CD4-positive, alpha-beta T cell treated with Interleukin-6 for 4 hours (primary cell): ENCODE results near the gene PRSS38.
"Not testable (repeated sequence)": the region's sequence is repeated elsewhere in the genome, so short reads cannot be mapped to it uniquely, and the experiment has no call there.

Experiments
- DNase-seq: peaks from one replicate; pipeline ENCODE4 v3.0.0-alpha.2; 2020; ENCODE audit warnings: mixed read lengths

Gene PRSS38

GRCh38 chr1:227846265-227846858 lies 30.9 kb downstream of the PRSS38 start:
- DNase-seq: no peak

- not testable (repeated sequence) for DNase-seq
These were observed 31.6 kb downstream of the PRSS38 start for GRCh38 chr1:227847046-227847445.

GRCh38 chr1:227848430-227848932 lies 33.0 kb downstream of the PRSS38 start:
- DNase-seq: no peak

DNA sequence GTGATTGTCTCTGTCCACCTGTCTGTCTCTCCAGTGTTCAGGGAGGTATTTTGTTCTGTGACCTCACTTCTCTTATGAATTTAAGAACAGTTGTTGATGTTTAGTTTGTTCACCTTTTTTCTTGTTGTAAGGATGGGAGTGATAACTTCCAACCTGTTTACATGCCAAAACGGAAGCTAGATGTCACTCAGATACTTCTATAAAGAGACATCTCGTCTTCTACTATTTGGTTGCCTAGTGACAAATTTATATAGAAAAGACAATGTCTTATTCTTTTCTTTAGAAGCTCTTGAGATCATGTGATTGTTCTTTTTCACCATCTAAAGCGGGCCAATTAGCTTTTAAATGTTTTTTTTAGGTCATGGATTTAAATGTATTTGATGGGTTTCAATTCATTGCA lies 33.8 kb downstream of the PRSS38 start:
- no peak for DNase-seq

DNA sequence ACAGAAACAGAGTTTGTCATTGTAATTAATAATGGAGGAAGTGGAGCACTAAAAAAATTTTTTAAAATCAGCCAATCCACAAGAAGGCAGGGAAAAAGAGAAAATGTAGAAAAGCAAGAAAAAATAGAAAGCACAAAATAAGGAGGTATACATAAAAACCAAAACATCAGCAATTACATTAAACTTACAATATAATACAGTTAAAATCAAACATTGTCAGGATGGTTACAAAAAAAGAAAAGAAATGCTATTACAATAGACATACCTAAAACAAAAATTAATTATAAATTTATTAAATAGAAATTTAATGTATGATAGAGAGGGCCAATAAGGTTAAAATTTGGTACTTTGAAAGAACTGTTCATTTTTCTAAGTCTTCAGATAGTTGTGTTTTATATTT lies 38.7 kb downstream of the PRSS38 start:
- DNase-seq: no peak

DNA sequence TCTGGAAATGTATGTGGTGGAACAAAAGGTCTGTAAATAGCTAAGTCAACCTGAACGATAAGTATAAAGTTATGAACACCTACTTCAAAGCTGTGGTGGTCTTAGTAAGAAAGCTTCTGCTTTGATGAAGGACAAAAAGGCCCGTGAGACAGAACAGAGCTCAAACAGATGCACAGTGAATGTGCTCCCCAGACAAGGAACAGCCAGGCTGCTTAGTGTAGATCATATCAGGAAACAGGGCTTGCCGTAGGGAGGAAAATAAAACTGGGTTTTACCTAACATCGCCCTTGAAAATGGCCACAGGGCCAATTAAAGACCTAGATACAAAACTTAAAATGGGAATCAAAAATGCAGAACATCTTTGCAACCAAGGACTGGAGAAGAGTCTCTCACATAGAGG lies 40.2 kb downstream of the PRSS38 start:
- no peak for DNase-seq

DNA sequence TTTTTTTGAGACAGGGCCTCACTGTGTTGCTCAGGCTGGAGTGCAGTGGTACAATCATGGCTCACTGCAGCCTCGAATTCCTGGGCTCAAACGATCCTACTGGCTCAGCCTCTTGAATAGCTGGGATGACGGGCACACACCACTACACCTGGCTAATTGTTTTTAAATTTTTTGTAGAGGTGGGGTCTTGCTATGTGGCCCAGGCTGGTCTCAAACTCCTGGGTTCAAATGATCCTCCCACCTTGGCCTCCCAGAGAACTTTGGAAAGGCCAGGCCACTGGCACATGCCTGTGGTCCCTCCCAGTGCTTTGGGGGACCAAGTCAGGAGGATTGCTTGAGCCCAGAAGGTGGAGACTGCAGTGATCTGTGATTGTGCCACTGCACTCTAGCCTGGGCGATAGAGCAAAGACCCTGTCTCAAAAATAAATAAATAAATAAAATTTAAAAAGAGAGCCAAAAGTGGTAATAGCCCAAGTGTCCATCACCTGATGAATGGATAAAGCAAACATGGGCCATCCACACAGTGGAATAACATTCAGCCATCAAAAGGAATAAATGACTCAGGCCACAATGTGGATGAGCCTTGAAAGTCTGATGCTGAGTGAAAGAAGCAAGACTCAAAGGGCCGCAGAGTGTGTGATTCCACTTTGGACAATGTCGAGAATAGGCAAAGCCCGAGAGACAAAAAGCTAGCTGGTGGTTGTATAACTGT lies 40.8 kb downstream of the PRSS38 start:
- no peak for DNase-seq

DNA sequence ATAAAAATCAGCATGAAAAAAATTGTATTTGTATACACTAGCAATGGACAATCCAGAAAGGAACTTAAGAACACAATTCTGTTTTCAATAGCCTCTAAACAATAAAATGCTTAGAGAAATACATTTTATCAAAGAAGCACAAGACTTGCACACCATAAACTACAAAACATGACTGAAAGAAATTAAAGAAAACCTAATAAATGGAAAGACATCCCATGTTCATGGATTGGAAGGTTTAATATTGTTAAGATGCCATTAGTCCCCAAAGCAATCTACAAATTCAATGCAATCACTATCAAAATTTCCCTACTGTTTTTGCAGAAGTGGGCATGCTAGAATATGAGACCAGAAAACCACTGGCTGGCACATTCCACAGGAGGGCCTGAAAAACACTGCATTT lies 49.4 kb downstream of the PRSS38 start:
- DNase-seq: no peak

DNA sequence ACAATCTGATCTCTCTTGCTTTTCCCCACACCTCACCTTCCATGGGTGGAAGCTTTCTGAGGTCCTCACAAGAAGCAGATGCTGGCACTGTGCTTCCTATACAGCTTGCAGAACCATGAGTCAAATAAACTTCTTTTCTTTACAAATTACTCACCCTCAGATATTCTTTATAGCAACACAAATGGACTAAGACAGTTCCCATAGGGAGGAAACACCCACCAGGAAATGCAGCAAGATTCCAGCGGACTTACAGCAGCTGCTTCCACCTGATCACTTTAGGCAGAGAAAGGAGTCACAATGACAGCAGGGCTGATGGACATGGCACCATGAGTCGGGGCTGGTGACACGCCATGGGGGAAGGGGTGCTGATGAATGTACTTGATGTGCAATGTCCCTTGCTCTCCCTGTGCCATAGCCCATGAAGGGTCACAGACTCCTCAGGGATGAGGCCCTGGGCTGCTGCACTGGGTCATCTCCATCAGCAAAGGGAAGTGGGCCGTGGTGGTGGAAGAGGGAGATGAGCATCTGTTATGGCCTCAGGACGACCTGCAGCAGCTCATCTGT lies 53.9 kb downstream of the PRSS38 start:
- no peak for DNase-seq

- peak; percentile 49 for DNase-seq
These were observed 54.4 kb downstream of the PRSS38 start for GRCh38 chr1:227869851-227870305.

- DNase-seq: no peak
These were observed 54.9 kb downstream of the PRSS38 start for GRCh38 chr1:227870366-227870765.

GRCh38 chr1:227871892-227872291 lies 56.4 kb downstream of the PRSS38 start:
- not testable (repeated sequence) for DNase-seq

- DNase-seq: not testable (repeated sequence)
These were observed 62.3 kb downstream of the PRSS38 start for GRCh38 chr1:227877810-227878209.

- no peak for DNase-seq
These were observed 65.0 kb downstream of the PRSS38 start for GRCh38 chr1:227880342-227880924.

DNA sequence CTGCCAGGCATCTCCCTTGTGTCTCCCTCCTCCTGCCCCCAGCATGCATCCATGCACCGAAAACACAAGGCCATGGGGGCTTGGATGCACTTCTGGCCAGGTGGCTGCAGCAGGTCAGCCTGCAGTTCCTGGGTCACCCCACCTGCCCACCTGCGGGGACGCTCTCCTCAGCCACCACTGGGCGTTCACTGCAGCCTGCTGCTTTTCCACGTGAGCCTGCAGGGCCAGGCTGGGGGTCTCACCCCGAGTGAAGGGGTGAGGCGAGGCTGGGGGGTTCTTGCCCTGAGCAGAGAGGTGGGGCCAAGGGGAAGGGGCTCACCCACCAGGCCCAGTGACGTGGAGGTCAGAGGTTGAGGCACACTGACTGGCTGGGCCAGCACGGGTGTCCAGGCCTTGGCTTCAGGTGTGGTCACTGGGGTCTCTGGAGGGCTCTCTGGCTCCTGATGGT lies 67.6 kb downstream of the PRSS38 start:
- no peak for DNase-seq

- no peak for DNase-seq
These were observed 68.3 kb downstream of the PRSS38 start for GRCh38 chr1:227883641-227884301.

DNA sequence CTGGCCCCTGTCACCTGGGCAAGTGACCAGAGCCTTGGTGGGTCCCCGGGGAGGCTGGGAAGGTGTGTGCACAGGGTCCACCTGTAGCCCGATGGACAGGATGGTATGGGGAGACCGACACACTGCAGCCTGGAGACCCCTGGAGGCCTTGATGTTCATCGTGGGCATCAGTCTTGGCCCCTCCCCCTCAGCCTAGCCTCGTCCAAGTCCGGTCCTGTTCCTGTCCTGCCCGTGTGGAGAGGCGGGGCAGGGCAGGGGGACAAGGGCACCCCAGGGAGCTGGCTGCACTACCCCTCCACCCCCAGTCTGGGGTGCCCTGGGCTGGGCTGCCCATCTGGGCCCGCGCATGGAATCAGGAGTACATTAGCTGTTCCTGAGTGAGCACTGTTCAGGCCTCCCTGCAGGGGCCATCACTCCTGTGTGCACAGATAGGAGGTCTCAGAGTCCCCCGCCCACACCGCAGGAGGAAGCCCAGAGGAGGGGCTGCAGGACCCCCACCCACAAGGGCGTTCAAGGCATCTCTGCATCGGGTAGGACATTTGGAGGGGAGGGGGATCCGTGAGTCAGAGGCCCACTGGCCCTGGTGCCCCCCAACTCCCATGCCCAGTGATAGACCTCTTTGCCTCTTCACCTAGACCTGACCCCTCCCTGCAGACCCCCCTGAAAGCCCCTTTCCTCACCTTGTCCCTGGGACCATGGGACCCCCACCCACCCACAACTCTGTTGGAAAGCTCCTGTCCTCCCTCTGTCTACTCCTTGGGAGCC lies 69.1 kb downstream of the PRSS38 start:
- no peak for DNase-seq

DNA sequence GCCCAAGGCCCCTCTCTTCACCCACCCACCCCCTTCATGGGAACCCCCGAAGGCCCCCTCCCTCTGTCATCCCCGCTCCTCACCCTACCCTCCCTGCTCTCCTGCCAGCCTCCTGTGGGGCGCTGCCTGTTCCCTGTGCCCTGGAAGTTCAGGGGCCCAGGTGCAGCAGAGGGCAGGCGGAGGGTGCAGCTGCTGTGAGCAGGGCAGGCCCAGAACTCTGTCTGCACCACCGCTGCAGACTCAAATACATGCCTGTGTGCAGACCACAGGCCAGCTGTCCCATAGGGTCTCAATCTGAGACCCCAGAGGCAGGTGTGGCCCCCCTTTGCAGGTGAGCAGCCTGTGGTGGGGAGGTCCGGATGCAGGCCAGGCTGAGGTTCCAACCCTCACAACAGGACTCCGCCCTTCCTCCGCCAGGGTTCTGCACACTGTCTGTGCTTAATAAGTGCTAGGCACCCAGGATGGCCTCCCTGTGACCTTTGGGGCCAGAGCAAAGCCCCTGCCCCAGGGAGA lies 69.7 kb downstream of the PRSS38 start:
- DNase-seq: peak; percentile 70

DNA sequence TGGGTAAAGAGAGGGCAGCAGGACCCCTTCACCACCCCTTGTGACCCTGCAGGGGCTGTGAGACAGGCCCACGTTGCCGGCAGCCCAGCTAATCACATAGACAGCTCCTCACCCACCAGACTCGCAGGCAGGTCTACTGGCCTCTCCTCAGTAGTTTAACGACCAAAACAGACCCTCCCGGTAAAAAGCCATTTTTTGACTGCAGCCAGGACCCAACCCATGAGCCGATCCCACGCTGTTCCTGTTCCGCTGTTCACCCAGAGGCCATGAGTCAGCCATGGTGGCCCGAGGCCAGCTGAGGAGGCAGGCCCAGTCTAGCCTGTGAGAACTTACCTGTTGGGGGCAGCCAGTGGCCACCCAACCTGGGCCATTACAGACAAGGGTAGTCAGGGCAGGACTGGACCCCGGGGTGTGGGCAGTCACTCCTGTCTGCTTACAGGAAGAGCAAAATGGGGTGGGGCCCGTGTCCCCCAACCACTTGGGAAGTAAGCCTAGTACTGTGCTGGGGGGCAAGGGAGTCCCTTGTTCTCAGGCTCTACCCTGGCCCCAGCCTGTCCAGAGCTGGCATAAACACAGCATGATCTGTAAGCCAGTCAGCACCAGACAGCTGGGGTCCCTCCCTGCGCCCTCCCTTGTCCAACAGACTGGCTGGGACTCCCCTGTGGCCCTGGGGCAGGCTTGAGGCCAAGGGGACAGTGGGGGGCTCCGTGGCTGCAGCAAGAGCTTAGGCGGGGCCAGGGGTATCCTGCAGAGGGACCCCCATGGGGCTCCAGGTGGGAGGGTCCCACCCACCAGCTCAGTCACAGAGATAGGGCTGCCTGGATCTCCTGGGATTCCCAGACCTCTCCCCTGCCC lies 70.4 kb downstream of the PRSS38 start:
- peak; percentile 42 for DNase-seq

DNA sequence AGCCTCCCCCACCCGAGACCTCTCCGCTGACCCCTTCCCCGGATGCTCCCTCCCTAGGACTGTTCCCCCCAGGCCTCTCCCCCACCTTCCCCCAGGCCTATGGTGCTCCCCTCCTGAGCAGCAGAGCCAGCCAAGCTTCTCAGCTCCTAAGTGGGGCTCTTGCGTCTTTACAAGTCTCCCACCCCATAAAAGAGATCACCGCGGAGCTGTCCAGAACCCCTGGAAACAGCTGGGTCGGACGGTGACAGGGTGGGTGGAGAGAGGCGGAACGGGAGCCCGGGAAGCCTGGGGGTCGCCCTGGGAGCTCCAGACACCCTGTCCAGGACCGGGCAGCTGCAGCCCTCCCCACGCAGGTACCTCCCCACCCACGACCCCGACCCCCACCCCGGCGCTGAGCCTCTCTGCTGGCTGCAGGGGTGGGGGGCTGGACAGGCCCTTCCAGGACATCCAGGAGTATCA lies 71.1 kb downstream of the PRSS38 start:
- DNase-seq: no peak
